ELF-1 (cell line): ENCODE data around the gene SGSH.
A peak's percentile ranks its signal among the peaks of the same experiment; 100 is the strongest.
"Not testable (repeated sequence)": the region's sequence is repeated elsewhere in the genome, so short reads cannot be mapped to it uniquely, and the experiment has no call there.

Source experiments
- DNase-seq: peaks from one replicate; pipeline ENCODE4 v3.0.0-alpha.2; 2016; ENCODE audit warnings: low read depth, low spot score

The SGSH gene

DNA sequence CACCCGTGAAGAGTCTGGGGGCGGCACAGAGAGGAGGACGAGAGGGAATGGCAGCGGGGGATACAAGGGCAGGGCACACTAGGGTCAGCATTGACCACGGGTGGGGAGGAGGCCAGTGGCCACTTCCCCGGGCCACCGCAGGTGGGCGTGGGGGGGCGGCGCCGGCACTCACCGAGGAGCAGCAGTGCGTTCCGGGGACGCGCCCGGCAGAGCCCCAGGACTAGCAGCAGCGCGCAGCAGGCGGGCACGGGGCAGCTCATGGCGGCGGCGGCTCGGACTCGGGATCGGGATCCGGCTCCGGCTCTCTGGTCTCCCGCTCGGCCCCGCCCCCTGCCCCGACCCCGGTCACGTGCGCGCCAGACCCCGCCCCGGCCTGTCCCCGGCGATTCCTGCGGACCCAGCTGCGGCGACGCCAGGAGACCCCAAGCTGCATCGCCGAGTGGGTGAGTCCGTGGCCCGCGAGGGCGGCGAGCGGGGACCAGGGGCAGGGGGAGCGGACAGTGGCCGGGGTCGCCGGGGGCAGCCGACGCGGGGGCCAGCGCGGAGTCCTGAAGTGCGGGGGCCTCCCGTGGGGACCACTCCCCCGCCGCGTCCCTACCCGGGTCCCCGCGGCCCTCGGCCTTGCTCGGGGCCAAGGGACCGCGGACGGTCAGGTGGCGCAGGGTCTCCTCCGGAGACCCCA lies at the start of gene SGSH, which contains the start of gene SLC26A11:
Gene SGSH (minus strand): TSS at position 280 of the 682 bp plus-strand sequence. CDS start 20 bp downstream, at position 260.
Gene SLC26A11 (plus strand): TSS at position 374 of the 682 bp plus-strand sequence. CDS start 1,134 bp downstream, outside the sequence.
- DNase-seq, result peak; percentile 61

- no peak for DNase-seq
Observed at GRCh38 chr17:80269405-80269807, 49.3 kb upstream of the SGSH start.

DNA sequence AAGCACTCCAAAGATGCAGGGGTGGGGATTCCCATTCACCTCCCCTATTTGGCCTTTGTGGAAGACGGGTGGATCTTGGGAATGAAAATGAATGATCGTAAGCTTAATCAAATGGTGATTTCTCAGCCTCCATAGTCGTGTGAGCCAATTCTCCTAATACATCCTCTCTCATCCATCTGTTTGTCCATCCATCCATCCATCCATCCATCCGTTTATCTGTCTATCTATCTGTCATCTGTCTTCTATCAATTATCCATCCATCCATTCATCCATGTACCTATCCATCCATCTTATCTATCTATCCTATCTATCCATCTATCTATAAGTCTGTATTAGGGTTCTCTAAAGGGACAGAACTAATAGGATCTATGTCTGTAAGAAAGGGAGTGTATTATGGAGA lies 48.3 kb upstream of the SGSH start:
- DNase-seq, result no peak

GRCh38 chr17:80267391-80267790 lies 47.3 kb upstream of the SGSH start:
- no peak for DNase-seq

- no peak for DNase-seq
Observed at GRCh38 chr17:80265205-80266068, 45.3 kb upstream of the SGSH start.

DNA sequence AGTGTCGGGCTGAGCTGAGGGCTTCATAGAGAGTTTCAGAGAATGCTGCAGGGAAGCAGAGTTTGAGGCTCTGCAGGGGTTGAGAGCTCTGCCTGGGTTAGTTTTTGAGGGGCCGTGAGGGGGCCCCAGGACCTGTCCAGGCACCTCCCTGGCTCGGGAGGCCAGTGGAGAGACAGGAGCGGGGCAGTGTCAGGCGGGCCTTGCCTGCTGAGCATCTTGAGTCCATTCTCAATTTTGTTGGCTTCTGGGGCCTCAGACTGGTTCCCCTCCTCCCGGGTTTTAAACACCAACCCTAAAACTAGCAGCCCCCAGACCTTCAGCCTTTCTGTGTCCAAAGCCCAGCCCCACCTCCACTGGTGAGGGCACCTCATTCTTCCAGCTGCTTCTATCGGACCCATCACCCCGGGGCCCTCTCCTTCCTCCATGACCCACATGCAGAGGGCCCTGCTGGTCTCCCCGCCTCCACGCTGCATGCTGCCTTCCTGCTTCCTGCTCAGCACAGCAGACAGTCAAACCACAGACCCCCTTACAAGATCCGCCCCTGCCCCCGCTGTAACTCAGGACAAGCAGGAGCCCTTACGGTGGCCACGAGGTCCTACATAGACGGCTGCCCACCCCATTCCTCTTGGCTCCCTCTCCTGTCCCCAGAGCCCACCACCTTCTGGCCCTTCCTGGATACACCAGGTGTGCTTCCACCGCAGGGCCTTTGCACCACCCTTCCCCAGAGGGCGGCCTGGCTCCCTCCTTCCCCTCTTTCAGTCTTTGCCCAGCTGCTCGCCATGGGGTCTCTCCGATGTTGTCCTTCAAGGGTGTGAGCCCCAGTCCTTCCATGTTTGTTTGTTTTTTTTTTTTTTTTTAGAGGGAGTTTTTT lies 44.3 kb upstream of the SGSH start:
- DNase-seq, result no peak

DNA sequence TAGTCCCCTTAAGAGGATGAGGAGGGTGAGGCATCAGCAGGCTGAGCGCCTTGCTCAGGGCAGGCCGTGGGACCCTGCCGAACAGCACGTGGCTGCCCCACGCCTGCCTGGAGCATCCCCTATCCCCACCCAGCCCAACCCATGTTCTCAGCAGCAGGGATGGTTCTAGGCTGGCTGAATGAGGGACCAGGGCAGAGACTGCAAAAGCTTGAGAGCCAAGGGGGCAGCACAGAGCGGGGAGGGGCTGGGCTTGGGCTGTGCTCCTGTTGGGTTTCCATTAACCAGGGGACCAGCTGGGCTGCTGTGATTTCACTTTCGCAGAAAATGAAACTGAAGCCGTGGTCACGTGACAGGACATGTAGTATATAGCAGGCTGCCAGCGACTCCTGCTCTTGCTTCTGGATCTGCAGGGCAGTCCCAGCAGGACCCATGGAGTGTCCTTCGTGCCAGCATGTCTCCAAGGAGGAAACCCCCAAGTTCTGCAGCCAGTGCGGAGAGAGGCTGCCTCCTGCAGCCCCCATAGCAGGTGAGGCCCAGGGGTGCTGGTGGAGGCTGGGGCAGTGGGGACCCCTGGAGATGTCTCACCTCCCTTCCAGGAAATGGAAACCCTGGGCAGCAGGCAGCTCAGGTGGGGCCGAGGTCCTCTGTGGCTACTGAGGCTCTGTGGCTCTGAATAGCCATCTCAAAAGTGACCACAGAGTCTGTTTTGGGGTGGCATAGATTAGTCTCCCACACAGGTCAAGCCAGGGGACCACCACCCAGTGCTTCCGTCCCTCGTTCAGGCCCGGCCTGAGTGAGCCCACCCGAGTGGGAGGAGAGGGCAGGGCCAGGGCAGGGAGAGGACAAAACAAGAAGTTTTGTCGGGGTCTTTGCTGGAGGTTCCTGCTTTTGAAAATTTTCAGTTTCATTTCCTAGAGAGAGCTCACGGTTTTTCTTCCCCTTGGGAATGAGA lies 43.4 kb upstream of the SGSH start:
- DNase-seq, result peak; percentile 18

- DNase-seq, result peak; percentile 20
Observed at GRCh38 chr17:80262775-80263244, 42.7 kb upstream of the SGSH start.

DNA sequence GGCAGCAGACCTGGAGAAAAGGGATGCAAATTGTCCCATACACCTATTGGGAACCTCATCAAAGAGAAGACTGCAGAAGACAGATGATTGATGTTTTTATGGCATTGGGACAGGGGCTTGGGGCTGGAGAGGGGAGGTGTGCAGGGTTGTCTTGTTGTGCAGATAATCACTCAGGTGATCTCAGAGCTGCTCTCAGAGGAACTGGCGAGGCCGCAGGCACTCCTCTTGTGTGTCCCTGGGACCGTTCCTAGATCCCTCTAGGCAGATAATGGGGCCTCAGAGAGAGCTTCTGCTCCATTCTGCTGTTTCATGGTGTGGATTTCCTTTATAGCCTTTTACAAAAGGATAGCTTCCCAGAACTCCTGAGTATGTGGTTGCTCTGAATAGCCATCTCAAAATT lies 42.2 kb upstream of the SGSH start:
- peak; percentile 80 for DNase-seq

GRCh38 chr17:80261895-80262279 lies 41.8 kb upstream of the SGSH start:
- no peak for DNase-seq

DNA sequence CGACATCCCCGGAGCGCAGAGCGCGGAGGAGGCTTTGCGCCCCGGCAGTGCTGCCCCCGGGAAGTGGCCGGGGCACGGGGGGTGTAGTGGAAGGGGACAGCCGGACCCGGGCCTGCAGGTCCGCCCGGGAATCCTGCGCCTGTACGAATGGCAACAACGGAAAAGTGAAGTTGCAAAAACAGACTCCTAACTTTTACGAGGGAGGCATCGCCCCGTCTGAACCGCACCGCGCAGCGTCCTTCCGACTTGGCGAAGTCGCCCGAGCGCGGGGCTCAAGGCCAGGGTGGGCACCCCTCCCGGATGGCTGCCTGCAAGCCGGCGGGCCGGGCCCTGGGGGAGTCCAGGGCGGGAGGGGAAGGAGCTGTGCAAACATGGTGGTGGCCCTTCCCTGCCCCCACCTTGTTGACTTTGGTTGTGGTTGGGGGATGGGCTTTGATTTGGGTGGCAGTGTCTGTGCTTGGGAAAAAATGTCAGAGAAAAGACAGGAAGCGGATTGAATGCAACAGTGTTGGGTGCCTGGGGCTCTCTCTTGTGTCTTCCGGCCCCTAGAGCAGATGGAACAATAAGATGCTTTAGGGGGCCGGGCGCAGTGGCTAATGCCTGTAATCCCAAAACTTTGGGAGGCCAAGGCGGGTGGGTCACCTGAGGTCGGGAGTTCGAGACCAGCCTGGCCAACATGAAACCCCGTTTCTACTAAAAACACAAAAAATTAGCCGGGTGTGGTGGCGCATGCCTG lies 41.2 kb upstream of the SGSH start:
- peak; percentile 95 for DNase-seq

- DNase-seq, result no peak
Observed at GRCh38 chr17:80260791-80261158, 40.6 kb upstream of the SGSH start, which contains the start of gene RNF213. Gene RNF213 (plus strand): TSS chr17:80260852. CDS start chr17:80263682, 2,830 bp downstream.

DNA sequence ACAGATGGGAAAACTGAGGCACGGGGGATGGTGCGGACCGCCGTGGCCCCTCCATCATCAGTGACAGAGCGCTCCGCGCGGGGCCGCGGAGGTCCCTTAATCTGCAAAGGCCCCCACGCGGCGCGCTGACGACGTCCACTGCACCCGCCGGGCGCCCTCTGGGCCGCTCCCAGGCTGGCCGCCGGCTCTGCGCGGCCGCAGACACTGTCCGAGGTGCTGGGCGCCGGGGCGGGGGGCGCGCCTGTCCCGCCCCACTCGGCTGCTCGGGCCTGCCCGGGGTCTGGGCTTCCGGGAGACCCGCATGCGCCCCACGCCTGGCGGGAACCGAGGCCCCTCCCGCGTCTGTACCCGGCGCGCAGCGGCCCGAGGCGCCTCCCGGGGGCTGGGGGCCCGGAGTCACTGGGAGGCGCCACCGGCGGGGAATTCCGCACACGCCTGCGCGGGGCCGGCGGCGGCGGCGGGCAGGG lies 40.0 kb upstream of the SGSH start:
- DNase-seq, result peak; percentile 80

DNA sequence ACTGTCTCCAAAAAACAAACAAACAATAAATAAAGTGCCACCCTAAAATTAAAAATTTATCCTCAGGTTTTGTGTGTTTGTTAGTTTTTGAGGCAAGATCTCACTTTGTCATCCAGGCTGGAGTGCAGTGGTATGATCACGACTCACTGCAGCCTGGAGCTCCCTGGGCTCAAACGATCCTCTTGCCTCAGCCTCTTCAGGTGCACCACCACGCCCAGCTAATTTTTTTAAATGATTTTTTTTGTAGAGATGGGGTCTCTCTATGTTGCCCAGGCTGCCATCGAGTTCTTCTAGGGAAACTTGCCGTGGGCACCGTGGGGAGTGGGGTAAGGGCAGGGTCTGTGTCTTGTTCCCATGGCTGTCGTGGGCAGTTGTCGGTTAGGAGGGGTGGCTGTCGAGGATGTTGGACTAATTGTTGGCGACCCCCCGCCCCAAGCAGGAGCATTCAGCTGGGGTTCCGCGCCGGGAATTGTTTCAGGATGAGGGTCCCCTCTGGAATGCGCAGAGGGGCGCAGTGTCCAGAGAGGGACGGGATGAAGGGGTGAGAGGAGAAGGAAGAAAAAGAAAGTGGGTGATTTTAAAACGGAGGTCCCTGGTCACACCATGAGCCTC lies 39.4 kb upstream of the SGSH start:
- no peak for DNase-seq

GRCh38 chr17:80258296-80258695 lies 38.2 kb upstream of the SGSH start:
- not testable (repeated sequence) for DNase-seq

GRCh38 chr17:80257716-80258213 lies 37.6 kb upstream of the SGSH start:
- DNase-seq, result peak; percentile 57

DNA sequence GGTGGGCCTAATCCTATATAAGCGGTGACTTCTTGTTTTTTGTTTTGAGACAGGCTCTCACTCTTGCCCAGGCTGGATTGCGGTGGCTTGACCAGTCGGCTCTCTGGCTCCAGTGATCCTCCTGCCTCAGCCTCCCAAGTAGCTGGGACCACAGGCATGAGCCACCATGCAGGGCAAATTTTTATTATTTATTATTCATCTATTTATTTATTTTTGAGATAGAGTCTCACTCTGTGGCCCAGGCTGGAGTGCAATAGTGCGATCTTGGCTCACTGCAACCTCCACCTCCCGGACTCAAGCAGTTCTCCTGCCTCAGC lies 35.9 kb upstream of the SGSH start:
- no peak for DNase-seq

GRCh38 chr17:80254396-80255251 lies 34.5 kb upstream of the SGSH start:
- no peak for DNase-seq
